Left ventricle myocardium superior (tissue), 1 donor: ENCODE measurements around the gene TBL3. TPM values are rescaled to one million over a fixed set of nuclear protein-coding genes. Genes with fewer than 3 reads are reported as not detected.
A peak's percentile ranks its signal among the peaks of the same experiment; 100 is the strongest.

Experiments
- ATAC-seq: fragments of 200-7000 bp; cut with Tn5 transposase; one replicate; pipeline ENCODE4 v1.9.1; 2020; ENCODE audit warnings: mild to moderate bottlenecking, moderate library complexity
- DNase-seq: peaks from one replicate; pipeline ENCODE4 v3.0.0-alpha.2; 2020
- intact Hi-C: fragments of 100-400 bp; cut with micrococcal nuclease; formaldehyde crosslinking; loops from one replicate; pipeline ENCODE4 v1.11.0; 2022
- total RNA-seq: library from RNA; stranded (reverse); fragmentation: NEBNext Ultra II Directional; extraction: Animal tissue kit (Norgen Biotek cat#: 25700); gene quantifications from one replicate; pipeline ENCODE4 v1.2.1, GENCODE V29; 2021
- donor health status: DM: no; HTN: yes; CAD: no; lungs with severe emphysema.

The TBL3 gene
- total RNA-seq, 1 donor from 2014 or later: 24.4 TPM

DNA sequence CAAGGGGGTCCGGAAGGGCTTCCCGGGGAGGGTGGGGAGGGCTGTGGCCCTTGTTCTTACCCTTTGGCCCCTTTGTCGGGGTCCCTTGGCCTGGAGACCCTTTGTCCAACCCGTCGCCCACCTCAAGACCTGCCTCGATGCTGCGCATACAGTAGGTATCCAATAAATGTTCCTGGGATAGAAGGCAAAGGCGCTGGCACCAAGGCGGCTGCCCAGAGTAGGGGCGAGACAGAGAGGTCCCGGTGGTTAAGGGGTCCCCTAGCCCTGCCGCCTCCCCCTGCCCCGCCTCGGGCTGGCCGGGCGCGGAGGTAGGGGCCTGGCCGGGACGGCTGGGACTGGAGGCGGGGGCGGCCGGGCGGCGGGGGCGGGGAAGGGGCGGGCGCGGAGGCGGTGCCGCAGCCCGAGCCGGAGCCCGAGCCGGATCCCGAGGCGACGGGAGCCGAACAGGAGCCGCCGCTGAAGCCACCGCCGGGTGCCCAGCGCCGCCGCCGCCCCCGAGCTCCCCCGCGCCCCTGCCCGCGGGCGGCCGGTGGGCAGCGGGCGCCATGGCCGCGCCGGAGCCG is 54.7 kb downstream of the TBL3 start, which contains the start of gene NHERF2:
Gene NHERF2 (plus strand): TSS at position 442 of the 563 bp plus-strand sequence. CDS start 104 bp downstream, at position 546.
- DNase-seq (peak; percentile 76), ATAC-seq (peak; percentile 28)
- intact Hi-C loops: no loop called here

DNA sequence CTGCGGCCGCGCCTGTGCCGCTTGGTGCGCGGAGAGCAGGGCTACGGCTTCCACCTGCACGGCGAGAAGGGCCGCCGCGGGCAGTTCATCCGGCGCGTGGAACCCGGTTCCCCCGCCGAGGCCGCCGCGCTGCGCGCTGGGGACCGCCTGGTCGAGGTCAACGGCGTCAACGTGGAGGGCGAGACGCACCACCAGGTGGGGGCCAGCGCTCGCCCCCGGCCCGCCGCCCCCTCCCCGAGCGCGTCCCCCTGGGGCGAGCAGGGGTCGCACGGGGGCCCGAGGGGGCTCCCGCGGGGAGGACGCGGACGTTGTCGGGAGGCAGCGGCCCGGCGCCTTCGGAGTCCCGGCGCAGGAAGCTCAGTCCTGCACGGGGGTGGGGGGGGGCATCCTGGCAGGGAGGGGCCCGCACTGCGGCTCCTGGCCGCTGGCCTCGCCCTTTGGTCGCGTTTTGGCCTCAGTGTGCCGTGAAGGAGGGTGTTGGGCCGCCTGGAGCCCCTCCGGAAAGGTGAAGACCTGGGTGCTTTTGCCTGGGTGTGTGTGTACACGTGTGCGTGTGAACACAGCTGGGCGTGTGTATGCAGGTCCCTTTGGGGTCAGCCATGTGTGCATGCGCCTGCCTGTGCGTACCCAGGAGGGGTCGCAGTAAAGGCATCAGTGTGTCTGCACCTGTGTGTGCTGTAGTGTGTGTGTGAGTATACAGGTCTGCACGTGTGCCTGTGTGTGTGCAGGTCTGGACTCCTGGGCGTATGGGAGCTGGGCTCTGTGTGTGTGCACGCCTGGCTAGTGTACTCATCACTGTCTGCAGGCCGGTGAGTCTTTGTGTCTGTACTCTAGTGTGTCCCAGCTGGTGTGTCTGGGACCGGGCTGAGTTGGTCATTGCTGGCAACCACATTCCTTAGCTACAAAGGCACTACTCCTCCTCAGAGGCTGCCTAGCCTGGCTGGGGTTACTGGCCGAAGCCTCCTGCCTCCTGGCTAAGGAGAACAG is 55.5 kb downstream of the TBL3 start:
- no peak for ATAC-seq
- peak; percentile 50 for DNase-seq
- intact Hi-C loops: no loop called here

DNA sequence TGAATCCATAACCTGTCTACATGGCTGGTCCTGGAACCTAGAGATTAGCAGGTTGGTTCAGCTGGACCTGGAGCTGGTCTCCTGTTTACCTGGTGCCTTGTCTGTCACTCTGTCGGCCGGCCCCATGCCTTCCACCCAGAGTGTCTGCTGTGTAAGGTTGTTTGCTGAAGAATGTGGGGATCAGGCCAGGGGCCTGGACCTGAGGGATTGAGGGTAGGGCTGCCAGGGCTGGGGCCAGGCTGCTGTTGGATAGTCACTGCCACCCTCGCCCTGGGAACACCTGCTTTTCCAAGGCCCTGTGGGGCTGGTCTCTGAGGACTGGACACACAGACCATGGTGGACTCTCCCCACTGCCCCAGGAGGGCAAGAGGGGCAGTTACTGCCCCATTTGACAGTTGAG is 56.3 kb downstream of the TBL3 start:
- DNase-seq (no peak), ATAC-seq (no peak)
- intact Hi-C loops: no loop called here

DNA sequence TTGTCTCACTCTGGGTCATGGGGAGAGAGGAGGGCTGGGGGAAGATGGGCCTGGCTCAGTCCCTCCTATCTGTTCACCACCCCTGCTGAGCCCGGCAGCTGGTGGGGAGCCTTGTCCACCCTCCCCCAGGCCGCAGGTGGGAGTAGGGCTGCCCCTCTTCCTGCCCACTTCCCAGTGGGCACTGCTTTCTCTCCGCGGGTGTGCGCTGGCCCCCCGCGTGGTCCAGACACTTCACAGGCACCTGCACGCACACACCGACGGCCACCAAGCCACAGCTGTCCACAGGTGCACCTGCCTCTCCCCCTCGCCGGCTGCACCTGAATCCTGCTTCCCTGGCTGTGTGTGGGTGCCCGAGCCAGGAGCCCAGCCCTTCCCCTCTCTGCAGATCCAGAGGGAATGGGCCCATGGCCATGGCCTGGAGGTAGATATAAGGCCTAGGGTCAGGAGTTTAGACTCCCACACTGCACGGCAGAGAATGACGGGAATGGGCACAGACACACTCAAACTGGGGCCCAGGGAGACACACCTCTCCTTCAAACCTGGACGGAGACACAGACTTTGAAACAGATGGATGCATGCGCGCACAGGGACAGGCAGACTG is 56.9 kb downstream of the TBL3 start:
- DNase-seq: no peak
- intact Hi-C loops: no loop called here
- ATAC-seq: no peak

GRCh38 chr16:2029350-2029749 is 57.5 kb downstream of the TBL3 start:
- intact Hi-C loops: no loop called here
- ATAC-seq (no peak), DNase-seq (no peak)

GRCh38 chr16:2030036-2030435 is 58.2 kb downstream of the TBL3 start:
- no peak for DNase-seq
- ATAC-seq: no peak
- intact Hi-C loops: no loop called here

- ATAC-seq (peak; percentile 11), DNase-seq (peak; percentile 68)
- intact Hi-C loops: no loop called here
Measured at GRCh38 chr16:2031081-2031577, 59.3 kb downstream of the TBL3 start.

Other genes with a start within 250 kb of the TBL3 start
- gene NME3, start 200.5 kb upstream of the TBL3 start, total RNA-seq: 38.3 TPM
- gene EME2, start 199.2 kb upstream of the TBL3 start, total RNA-seq: 8.1 TPM
- 85.9 TPM for gene MRPS34, start 198.9 kb upstream of the TBL3 start, total RNA-seq
- gene SPSB3, start 189.5 kb upstream of the TBL3 start, total RNA-seq: 40.8 TPM
- gene NUBP2, start 189.1 kb upstream of the TBL3 start, total RNA-seq: 36.6 TPM
- gene IGFALS, start 178.3 kb upstream of the TBL3 start, total RNA-seq: not detected
- gene HAGH, start 145.2 kb upstream of the TBL3 start, total RNA-seq: 182 TPM
- 30.0 TPM for gene FAHD1, start 144.8 kb upstream of the TBL3 start, total RNA-seq
- not detected for gene MEIOB, start 99.9 kb upstream of the TBL3 start, total RNA-seq
- gene HS3ST6, start 53.6 kb upstream of the TBL3 start, total RNA-seq: not detected
- 25.9 TPM for gene MSRB1, start 28.9 kb upstream of the TBL3 start, total RNA-seq
- gene RPL3L, start 17.4 kb upstream of the TBL3 start, total RNA-seq: 315 TPM
- 769 TPM for gene NDUFB10, start 12.5 kb upstream of the TBL3 start, total RNA-seq
- gene RPS2, start 7.2 kb upstream of the TBL3 start, total RNA-seq: 788 TPM
- not detected for gene RNF151, start 5.2 kb upstream of the TBL3 start, total RNA-seq
- gene NOXO1, start 9.4 kb downstream of the TBL3 start, total RNA-seq: not detected
- gene GFER, start 12.1 kb downstream of the TBL3 start, total RNA-seq: 32.2 TPM
- 1.0 TPM for gene SYNGR3, start 17.9 kb downstream of the TBL3 start, total RNA-seq
- 16.0 TPM for gene ZNF598, start 37.8 kb downstream of the TBL3 start, total RNA-seq
- gene NPW, start 47.7 kb downstream of the TBL3 start, total RNA-seq: not detected
- gene NHERF2, start 54.8 kb downstream of the TBL3 start, total RNA-seq: 235 TPM
- gene NTHL1, start 75.8 kb downstream of the TBL3 start, total RNA-seq: 22.7 TPM
- 83.0 TPM for gene TSC2, start 75.9 kb downstream of the TBL3 start, total RNA-seq
- gene PKD1, start 163.8 kb downstream of the TBL3 start, total RNA-seq: 92.9 TPM
- 1.7 TPM for gene RAB26, start 176.6 kb downstream of the TBL3 start, total RNA-seq
- gene TRAF7, start 183.7 kb downstream of the TBL3 start, total RNA-seq: 21.4 TPM
- 9.2 TPM for gene CASKIN1, start 224.6 kb downstream of the TBL3 start, total RNA-seq
- 29.9 TPM for gene MLST8, start 233.4 kb downstream of the TBL3 start, total RNA-seq
- gene BRICD5, start 238.8 kb downstream of the TBL3 start, total RNA-seq: 10.0 TPM
- gene PGP, start 242.8 kb downstream of the TBL3 start, total RNA-seq: 42.4 TPM